ENCODE results near the gene GOLGA6A.
"Not testable (repeated sequence)": the region's sequence is repeated elsewhere in the genome, so short reads cannot be mapped to it uniquely, and the experiment has no call there.

The GOLGA6A gene

GRCh38 chr15:74099963-74100733, 17.8 kb upstream of the GOLGA6A start:
- not testable (repeated sequence) for DNase-seq

- DNase-seq: not testable (repeated sequence)
These were observed 14.6 kb upstream of the GOLGA6A start for GRCh38 chr15:74096753-74097474.

DNA sequence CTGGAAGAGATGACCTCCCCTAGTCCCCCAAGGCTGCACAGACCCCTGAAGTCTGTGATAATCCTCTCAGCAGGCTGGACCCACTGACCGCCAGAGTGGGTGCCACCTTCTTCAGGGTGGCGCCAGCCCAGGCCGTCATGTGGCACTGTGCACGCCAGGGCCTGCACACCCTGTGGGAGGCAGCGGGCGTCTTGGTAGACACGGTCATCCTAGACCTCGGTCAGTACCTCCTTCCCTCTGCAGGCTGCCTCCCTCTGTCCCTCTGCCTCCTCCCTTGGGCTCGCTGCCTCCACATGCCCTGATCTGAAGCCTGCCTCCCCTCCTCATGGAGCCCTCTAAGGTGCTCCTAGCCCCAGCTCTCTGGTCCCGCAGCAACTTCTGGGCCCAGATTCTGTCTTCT, 13.3 kb upstream of the GOLGA6A start:
- not testable (repeated sequence) for DNase-seq

DNA sequence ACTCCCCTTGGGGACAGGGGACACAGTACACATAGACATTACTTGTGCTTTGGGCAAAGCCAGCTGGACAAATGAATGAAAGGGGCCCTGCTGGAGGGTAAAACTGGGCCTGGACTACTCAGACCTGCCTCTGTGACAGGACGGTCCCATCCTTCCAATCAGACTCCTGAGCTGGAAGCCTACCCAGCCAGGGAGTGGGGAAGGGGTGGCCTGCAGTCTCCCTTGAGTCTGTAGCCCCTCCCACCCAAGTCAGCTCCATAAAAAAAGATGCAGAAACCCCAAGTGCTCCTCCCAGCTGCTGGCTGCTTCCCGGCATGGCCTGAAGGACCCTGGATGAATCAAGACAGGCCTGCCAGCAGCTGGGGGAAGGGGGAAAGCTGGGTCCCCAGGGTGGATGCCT, 12.2 kb upstream of the GOLGA6A start:
- DNase-seq: not testable (repeated sequence)

GRCh38 chr15:74075781-74076180, 6.6 kb downstream of the GOLGA6A start:
- not testable (repeated sequence) for DNase-seq

GRCh38 chr15:74072614-74073337, 9.6 kb downstream of the GOLGA6A start:
- not testable (repeated sequence) for DNase-seq

- not testable (repeated sequence) for DNase-seq
These were observed 10.2 kb downstream of the GOLGA6A start for GRCh38 chr15:74072132-74072531.

GRCh38 chr15:74071645-74072044, 10.7 kb downstream of the GOLGA6A start:
- not testable (repeated sequence) for DNase-seq

DNA sequence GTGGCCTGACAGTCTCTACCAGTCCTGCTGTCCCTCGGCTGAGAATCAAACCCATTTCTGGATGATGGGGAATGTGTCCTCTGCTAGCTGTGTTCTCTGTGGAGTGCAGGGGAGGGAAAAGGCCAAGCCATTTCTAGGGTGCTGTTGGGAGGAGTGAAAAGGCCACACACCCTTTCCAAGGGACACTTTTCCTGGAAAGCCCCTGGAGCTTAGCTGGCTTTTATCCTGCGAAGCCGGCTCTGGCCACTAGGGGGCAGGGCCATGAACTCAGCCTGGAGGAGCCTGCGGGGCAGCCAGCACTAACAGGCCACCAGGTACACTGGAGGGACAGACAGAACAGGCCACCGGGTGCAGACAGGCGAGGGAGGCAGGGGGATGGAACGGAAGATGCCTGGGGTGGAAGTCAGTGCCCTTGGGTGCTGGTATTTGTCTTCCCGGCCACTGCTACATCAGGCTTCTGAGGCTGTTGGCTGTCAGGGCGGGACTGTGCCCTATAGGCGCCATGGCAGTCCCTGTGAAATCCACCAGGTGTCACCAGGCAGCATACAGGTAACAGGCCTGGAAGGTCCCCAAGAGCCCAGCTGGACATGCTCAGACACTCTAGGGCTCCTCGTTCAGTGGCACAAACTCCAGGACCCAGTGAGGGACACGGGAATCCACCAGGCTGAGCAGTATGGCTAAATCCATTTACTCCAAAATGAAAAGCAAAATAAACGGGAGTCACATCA, 16.5 kb downstream of the GOLGA6A start:
- not testable (repeated sequence) for DNase-seq

GRCh38 chr15:74064822-74065221, 17.5 kb downstream of the GOLGA6A start:
- DNase-seq: not testable (repeated sequence)

DNA sequence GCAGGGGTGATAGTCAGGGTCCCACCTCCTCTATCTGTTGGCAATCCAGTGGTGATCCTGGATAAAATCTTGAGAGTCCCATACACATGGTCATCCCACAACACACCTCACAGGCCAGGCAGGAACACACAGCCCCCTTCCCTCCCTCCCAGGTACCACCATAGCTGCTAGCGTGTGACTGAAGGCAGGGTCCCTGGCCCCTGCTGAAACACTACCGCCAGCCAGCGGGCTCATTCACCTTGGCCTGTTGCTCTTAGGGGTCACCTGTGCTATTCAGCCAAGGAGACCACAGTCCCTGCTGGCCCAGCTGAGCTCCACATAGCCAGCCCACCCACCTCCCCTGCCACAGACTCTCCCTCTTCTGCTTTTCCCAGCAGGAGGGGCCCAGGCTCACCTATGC, 18.2 kb downstream of the GOLGA6A start:
- DNase-seq: not testable (repeated sequence)

- not testable (repeated sequence) for DNase-seq
These were observed 18.8 kb downstream of the GOLGA6A start for GRCh38 chr15:74063425-74064146.

DNA sequence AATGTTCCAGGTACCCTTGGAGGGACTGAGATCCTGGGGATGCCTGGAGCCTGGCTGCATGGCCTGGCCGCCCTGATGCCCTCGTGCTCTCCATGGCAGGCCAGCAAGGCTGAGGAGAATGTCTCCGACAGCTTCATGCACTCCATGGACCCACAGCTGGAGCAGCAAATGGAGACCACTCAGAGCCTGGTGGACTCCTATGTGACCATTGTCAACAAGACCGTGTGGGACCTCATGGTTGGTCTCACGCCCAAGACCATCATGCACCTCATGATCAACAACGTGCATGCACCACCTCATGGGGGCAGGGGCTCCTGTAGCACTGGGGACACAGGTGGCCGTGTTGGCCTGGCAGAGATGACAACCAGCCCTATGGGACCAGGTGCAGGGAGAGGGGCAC, 19.7 kb downstream of the GOLGA6A start:
- DNase-seq: no peak

DNA sequence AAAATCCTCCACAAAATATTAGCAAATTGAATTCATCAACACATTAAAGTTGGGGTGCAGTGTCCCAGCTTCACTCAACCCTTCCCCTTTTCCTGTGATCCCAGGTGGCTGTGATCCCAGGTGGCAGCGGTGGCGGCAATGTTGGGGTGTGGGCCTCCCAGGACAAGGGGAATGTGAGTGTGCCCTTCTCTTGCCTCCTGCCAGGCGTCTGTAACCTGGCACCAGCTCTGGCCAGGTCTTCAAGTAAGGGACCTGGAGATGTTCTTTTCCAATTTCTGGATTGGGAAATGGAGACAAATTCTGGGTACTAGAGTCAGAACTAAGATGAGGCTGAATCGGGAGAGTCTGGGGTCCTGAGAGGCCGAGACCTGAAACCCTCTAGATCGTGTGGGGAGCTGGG, 20.1 kb downstream of the GOLGA6A start:
- no peak for DNase-seq

- no peak for DNase-seq
These were observed 22.1 kb downstream of the GOLGA6A start for GRCh38 chr15:74060251-74060650.

DNA sequence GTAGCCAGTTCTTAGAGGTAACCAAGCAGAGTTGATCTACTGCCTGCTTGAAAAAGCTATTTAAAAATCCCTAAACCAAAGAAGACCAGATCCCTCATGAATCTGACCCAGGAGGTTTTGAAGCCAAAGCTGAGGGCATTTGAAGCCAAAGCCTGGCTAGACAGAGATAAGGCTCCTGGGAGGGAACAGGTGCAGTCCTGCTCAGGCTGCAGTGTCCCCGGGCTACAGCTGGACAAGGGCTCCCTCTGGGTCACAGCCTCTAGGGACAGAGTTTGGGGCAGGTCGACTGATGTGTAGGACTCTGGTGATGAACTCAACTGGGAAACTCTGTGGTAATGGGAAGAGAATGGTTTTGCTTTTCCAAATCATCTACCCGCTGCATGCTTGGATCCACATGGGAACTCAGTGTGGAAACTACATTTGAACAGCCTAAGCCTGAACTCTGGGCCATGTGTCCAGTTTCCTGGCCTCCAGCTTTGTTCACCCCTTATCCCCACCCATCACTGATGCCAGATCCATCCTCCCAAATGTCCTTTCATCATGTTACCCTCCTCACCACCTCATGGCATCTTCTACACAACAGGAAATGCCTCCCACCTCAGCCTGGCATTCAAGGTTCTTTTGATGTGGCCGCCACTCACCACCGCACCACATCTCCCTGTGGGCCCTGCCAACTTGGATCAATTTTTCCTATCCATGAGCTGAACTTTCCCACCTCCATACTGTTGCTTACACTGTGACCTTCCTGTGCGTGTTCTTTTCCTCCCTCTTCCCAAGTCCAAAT, 23.1 kb downstream of the GOLGA6A start:
- DNase-seq: not testable (repeated sequence)

GRCh38 chr15:74056330-74056729, 26.0 kb downstream of the GOLGA6A start:
- not testable (repeated sequence) for DNase-seq

- DNase-seq: no peak
These were observed 26.5 kb downstream of the GOLGA6A start for GRCh38 chr15:74055804-74056203.

DNA sequence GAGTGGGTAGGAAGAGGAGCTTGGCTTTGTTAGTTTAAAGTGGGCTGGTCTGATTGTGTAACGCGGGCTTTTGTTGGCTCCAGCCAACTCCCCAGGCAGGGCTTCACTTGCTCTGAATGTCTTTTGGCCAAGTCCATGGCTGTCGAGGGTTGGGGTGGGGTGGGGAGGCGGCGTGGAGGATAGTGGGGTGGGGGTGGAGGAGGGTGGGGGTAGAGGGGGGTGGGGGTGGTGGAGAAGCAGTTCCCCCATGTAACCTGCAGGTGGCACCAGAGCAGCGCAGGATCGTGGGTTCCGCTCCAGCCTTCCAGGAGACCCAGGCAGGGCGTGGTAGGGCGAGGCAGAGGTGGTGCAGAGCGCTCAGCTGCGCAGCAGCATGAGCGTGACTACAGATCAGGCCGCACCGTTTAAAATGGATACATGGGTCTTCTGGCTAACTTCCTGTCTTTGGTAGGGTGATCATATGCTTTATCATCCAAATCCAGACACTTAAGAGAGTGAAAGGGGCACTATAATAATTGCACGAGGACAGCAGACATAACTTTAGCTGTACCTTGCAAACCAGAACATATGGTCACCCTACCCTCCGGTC, 28.3 kb downstream of the GOLGA6A start:
- DNase-seq: peak; percentile 66

DNA sequence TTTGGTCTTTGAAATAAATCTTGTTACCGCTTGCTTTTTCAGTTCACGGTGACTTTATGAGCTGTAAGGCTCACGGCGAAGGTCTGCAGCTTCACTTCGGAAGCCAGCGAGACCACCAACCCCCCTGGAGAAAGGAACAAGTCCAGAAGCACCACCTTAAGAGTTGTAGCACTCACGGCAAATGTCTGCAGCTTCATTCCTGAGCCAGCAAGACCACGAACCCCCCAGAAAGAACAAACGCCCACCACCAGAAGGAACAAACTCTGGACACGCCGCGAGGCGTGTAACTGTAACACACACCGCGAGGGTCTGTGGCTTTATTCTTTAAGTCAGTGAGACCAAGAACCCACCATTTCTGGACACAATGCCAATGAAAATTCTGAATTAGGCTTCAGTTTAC, 28.8 kb downstream of the GOLGA6A start:
- no peak for DNase-seq

Measured in NCI-H2171 (cell line).